A673 (cell line): ENCODE data around the gene IQCH. TPM values are rescaled to one million over a fixed set of nuclear protein-coding genes. Genes with fewer than 3 reads are reported as not detected.

ENCODE experiments used
- BruUV-seq: library from RNA; stranded (reverse); fragments of 400-500 nt; replicated peaks from 2 replicates; lab custom pipeline; 2021; lab: Mats Ljungman, UMichigan
- CTCF ChIA-PET: fragments of 300-600 bp; sonication (Branson Sonifier 250); formaldehyde crosslinking; loops from one replicate; lab custom pipeline; 2022; ENCODE audit warnings: antibody characterized with exemption; lab: Charles Lee
- POLR2A ChIA-PET: fragments of 300-600 bp; sonication (Branson Sonifier 250); formaldehyde crosslinking; loops from one replicate; lab custom pipeline; 2022; ENCODE audit warnings: antibody characterized with exemption; ENCODE audit not compliant: low non-redundant PET; lab: Charles Lee
- DNase-seq: peaks from one replicate; pipeline ENCODE4 v3.0.0-alpha.2; 2015; ENCODE audit warnings: low spot score
- H3K27ac ChIP-seq: fragments of 200-600 bp; sonication (generic); 2 replicates; pipeline ENCODE4 v1.5.1; 2016; ENCODE audit warnings: mixed run types, low read depth, mild to moderate bottlenecking, mixed read lengths, antibody characterized with exemption, low read length; ENCODE audit not compliant: poor library complexity, severe bottlenecking
- H3K27me3 ChIP-seq: fragments of 200-600 bp; sonication (generic); replicated peaks from 2 replicates; pipeline ENCODE4 v1.6.1; 2017; ENCODE audit warnings: mixed run types, low read depth, mild to moderate bottlenecking, mixed read lengths, antibody characterized with exemption, low read length; ENCODE audit not compliant: insufficient read depth, poor library complexity
- H3K36me3 ChIP-seq: fragments of 200-600 bp; sonication (generic); 2 replicates; pipeline ENCODE4 v1.6.1; 2016; ENCODE audit warnings: mixed run types, mild to moderate bottlenecking, mixed read lengths, antibody characterized with exemption, low read length; ENCODE audit not compliant: insufficient read depth, poor library complexity, severe bottlenecking
- H3K4me1 ChIP-seq: fragments of 200-600 bp; sonication (generic); 2 replicates; pipeline ENCODE4 v1.6.1; 2017; ENCODE audit warnings: mixed run types, mild to moderate bottlenecking, mixed read lengths, antibody characterized with exemption, low read length; ENCODE audit not compliant: insufficient read depth, poor library complexity, severe bottlenecking
- H3K4me3 ChIP-seq: fragments of 200-600 bp; sonication (generic); 2 replicates; pipeline ENCODE4 v1.5.1; 2016; ENCODE audit warnings: low read depth, mixed run types, mild to moderate bottlenecking, mixed read lengths, low read length; ENCODE audit not compliant: poor library complexity, severe bottlenecking
- H3K9me3 ChIP-seq: fragments of 200-600 bp; sonication (generic); 2 replicates; pipeline ENCODE4 v1.6.1; 2016; ENCODE audit warnings: mixed run types, low read depth, mild to moderate bottlenecking, mixed read lengths, antibody characterized with exemption, low read length; ENCODE audit not compliant: poor library complexity, severe bottlenecking
- EZH2 ChIP-seq: fragments of 200-600 bp; sonication (generic); IDR thresholded peaks from 2 replicates; pipeline ENCODE4 v1.6.1; 2017; ENCODE audit warnings: borderline replicate concordance, low read depth, mild to moderate bottlenecking, mixed read lengths, antibody characterized with exemption, low read length; ENCODE audit not compliant: poor library complexity, severe bottlenecking
- intact Hi-C: fragments of 100-400 bp; cut with micrococcal nuclease; formaldehyde crosslinking; loops from one replicate; pipeline ENCODE4 v1.10.0; 2022; ENCODE audit not compliant: unreplicated experiment
- total RNA-seq: library from RNA; stranded (reverse); gene quantifications from 2 replicates; pipeline ENCODE4 v1.2.3, GENCODE V29; 2021
- TF ChIP-seq, protein P1 (sequence below): fragments of 300-800, 200-600 bp; sonication (generic); conservative IDR thresholded peaks from 2 replicates; pipeline ENCODE4 v1.5.1; 2017; ENCODE audit warnings: low read depth, mild to moderate bottlenecking, antibody characterized with exemption, low read length, moderate library complexity, mixed read lengths

Gene IQCH
- total RNA-seq, 1 experiment from 2014 or later, result 1.7 TPM

DNA sequence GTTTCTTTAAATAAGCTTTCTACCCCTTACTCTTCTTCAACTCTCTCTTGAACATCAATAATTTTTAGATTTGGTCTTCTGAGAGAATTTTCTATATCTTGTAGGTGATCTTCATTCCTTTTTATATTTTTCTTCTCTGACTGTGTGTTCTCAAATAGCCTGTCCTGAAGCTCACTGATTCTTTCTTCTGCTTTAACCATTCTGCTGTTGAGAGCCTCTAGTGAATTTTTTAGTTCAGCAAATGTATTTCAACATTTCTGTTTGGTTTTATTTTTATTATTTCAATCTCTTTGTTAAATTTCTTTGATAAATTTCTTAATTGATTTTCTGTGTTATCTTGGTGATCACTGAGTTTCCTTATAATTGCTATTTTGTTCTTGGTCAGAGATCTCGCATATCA, 19.6 kb downstream of the IQCH start:
- DNase-seq, result no peak
- intact Hi-C loops, result no loop called here
- Histone ChIP-seq H3K36me3 (no peaks in the 10 kb centered on the region), H3K27me3 (no peaks in the 10 kb centered on the region), H3K27ac (no peak overlapping the region), H3K4me1 (no peaks in the 10 kb centered on the region), H3K4me3 (no peak overlapping the region), H3K9me3 (no peaks in the 10 kb centered on the region)
- CTCF ChIA-PET, result no interaction called here
- TF ChIP-seq, protein P1, sequence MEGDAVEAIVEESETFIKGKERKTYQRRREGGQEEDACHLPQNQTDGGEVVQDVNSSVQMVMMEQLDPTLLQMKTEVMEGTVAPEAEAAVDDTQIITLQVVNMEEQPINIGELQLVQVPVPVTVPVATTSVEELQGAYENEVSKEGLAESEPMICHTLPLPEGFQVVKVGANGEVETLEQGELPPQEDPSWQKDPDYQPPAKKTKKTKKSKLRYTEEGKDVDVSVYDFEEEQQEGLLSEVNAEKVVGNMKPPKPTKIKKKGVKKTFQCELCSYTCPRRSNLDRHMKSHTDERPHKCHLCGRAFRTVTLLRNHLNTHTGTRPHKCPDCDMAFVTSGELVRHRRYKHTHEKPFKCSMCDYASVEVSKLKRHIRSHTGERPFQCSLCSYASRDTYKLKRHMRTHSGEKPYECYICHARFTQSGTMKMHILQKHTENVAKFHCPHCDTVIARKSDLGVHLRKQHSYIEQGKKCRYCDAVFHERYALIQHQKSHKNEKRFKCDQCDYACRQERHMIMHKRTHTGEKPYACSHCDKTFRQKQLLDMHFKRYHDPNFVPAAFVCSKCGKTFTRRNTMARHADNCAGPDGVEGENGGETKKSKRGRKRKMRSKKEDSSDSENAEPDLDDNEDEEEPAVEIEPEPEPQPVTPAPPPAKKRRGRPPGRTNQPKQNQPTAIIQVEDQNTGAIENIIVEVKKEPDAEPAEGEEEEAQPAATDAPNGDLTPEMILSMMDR, result no peak
- TF ChIP-seq EZH2, result no peak
- POLR2A ChIA-PET, result no interaction called here
- no TSS peak for BruUV-seq

DNA sequence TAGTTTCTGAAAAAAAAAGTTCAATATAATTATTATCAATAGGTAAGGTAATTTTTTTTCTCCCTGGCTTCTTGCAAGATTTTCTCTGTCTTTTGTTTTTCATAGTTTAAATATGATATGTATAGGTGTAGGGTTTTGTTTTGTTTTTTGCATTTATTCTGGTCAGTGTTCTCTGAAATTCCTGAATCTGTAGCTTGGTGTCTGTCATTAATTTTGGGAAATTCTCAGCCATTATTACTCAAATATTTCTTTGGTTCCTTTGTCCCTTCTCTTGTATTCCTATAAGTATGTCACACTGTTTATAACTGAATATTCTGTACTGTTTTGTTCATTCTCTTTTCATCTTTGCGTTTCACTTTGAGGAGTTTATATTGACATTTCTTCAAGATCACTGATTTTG, 22.1 kb downstream of the IQCH start:
- Histone ChIP-seq H3K4me1 (no peaks in the 10 kb centered on the region), H3K9me3 (no peaks in the 10 kb centered on the region), H3K4me3 (no peak overlapping the region), H3K27ac (no peak overlapping the region), H3K27me3 (no peaks in the 10 kb centered on the region), H3K36me3 (no peaks in the 10 kb centered on the region)
- ChIA-PET POLR2A (no interaction called here), CTCF (no interaction called here)
- no peak for DNase-seq
- intact Hi-C loops, result no loop called here
- BruUV-seq, result no TSS peak
- TF ChIP-seq, protein P1, result no peak
- TF ChIP-seq EZH2, result no peak

DNA sequence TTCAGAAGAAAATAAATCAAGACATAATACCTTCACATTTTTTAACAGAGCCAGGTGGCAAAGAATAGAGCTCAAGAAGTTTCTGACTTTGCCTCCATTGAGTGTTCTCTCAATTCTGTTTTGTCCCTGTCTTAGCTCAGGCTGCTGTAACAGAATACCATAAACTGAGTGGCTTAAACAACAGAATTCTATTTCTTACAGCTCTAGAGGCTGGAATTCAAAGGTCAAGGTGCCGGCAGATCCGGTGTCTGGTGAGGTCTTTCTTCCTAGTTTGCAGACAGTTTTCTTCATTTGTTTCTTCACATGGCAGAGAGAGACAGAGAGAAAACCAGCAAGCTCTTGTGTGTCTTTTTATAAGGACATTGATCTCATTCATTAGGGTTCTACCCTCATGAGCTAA, 25.6 kb downstream of the IQCH start:
- TF ChIP-seq, protein P1, result no peak
- TF ChIP-seq EZH2, result no peak
- Histone ChIP-seq H3K36me3 (no peaks in the 10 kb centered on the region), H3K27me3 (no peaks in the 10 kb centered on the region), H3K9me3 (peaks cover under 1% of the 10 kb centered on the region), H3K4me3 (no peak overlapping the region), H3K27ac (no peak overlapping the region), H3K4me1 (no peaks in the 10 kb centered on the region)
- POLR2A ChIA-PET, result interaction anchor here (0.6 to 0.7 kb wide), 2 partner anchors 28 to 69 kb away, joined by 3 to 4 read pairs; no protein-coding TSS in a partner anchor
- CTCF ChIA-PET, result no interaction called here
- no TSS peak for BruUV-seq
- no peak for DNase-seq
- intact Hi-C loops, result no loop called here
